Osteoblast (primary cell): Measurements from ENCODE around the gene JPT1. TPM values are rescaled to one million over a fixed set of nuclear protein-coding genes. Genes with fewer than 3 reads are reported as not detected.
"Not testable (repeated sequence)": the region's sequence is repeated elsewhere in the genome, so short reads cannot be mapped to it uniquely, and the experiment has no call there.

Experiments used
- DNase-seq: peaks from one replicate; pipeline ENCODE4 v3.0.0; 2011; ENCODE audit warnings: low spot score, mixed read lengths; ENCODE audit not compliant: insufficient read length; ENCODE audit errors: missing footprints
- H2AFZ ChIP-seq: 2 replicates; pipeline ENCODE4 v1.6.0; 2011; ENCODE audit warnings: mild to moderate bottlenecking, low read length
- H3K27ac ChIP-seq: 2 replicates; pipeline ENCODE4 v1.5.1; 2011; ENCODE audit warnings: mild to moderate bottlenecking, low read depth, low read length, moderate library complexity
- H3K27me3 ChIP-seq: 2 replicates; pipeline ENCODE4 v1.6.0; 2012; ENCODE audit warnings: mild to moderate bottlenecking, control low read depth, inconsistent platforms, low read length, moderate library complexity; ENCODE audit not compliant: insufficient read depth
- H3K36me3 ChIP-seq: 2 replicates; pipeline ENCODE4 v1.5.1; 2011; ENCODE audit warnings: mild to moderate bottlenecking, low read length, control low read depth, moderate library complexity; ENCODE audit not compliant: insufficient read depth
- H3K4me1 ChIP-seq: 2 replicates; pipeline ENCODE4 v1.5.1; 2011; ENCODE audit warnings: mild to moderate bottlenecking, low read length, control low read depth, moderate library complexity; ENCODE audit not compliant: insufficient read depth
- H3K4me2 ChIP-seq: 2 replicates; pipeline ENCODE4 v1.6.0; 2011; ENCODE audit warnings: mild to moderate bottlenecking, low read length; ENCODE audit not compliant: insufficient read depth
- H3K4me3 ChIP-seq: fragments of 200-600 bp; sonication (generic); 3 replicates; pipeline ENCODE4 v1.5.1; 2012; ENCODE audit warnings: mild to moderate bottlenecking, low read length, inconsistent platforms; ENCODE audit not compliant: insufficient read depth
- H3K79me2 ChIP-seq: 2 replicates; pipeline ENCODE4 v1.6.0; 2012; ENCODE audit warnings: mild to moderate bottlenecking, low read length, control low read depth, inconsistent platforms; ENCODE audit not compliant: insufficient read depth
- H3K9me3 ChIP-seq: 2 replicates; pipeline ENCODE4 v1.5.1; 2011; ENCODE audit warnings: low read depth, low read length, control low read depth
- H4K20me1 ChIP-seq: 2 replicates; pipeline ENCODE4 v1.6.0; 2012; ENCODE audit warnings: mild to moderate bottlenecking, low read length, control low read depth; ENCODE audit not compliant: insufficient read depth
- CTCF ChIP-seq: IDR thresholded peaks from 2 replicates; pipeline ENCODE4 v1.5.1; 2011; ENCODE audit warnings: mild to moderate bottlenecking, low read depth, low read length, moderate library complexity; ENCODE audit errors: extremely low read depth
- total RNA-seq: library from RNA; depleted of rRNA; stranded (reverse); fragments of >200 nt; gene quantifications from 2 replicates; pipeline ENCODE4 v1.2.3, GENCODE V29; 2012

Gene JPT1
- total RNA-seq, 1 donor, result 60.8 TPM

- no peak for TF ChIP-seq CTCF
- no peak overlapping the region for H3K27ac ChIP-seq
- H3K4me1 ChIP-seq, result peaks cover 7% of the 10 kb centered on the region
- no peak overlapping the region for H2AFZ ChIP-seq
- no peaks in the 10 kb centered on the region for H3K27me3 ChIP-seq
- no peak overlapping the region for H3K4me2 ChIP-seq
- DNase-seq, result peak; percentile 44
- no peaks in the 10 kb centered on the region for H3K9me3 ChIP-seq
- H4K20me1 ChIP-seq, result peaks cover 4% of the 10 kb centered on the region
- peaks cover 4% of the 10 kb centered on the region for H3K79me2 ChIP-seq
- H3K4me3 ChIP-seq, result no peak overlapping the region
- H3K36me3 ChIP-seq, result peaks cover 11% of the 10 kb centered on the region
Measured at GRCh38 chr17:75128694-75129505, 25.4 kb downstream of the JPT1 start.

- not testable (repeated sequence) for H3K4me2 ChIP-seq, H2AFZ ChIP-seq, H3K79me2 ChIP-seq, DNase-seq, H3K4me3 ChIP-seq, H3K4me1 ChIP-seq, H3K9me3 ChIP-seq, H3K27ac ChIP-seq, H4K20me1 ChIP-seq, H3K27me3 ChIP-seq
- peaks cover 11% of the 10 kb centered on the region for H3K36me3 ChIP-seq
Measured at GRCh38 chr17:75127936-75128335, 26.4 kb downstream of the JPT1 start.

- no peak overlapping the region for H2AFZ ChIP-seq
- H3K27ac ChIP-seq, result no peak overlapping the region
- H3K4me1 ChIP-seq, result peaks cover 7% of the 10 kb centered on the region
- no peak for DNase-seq
- H3K4me3 ChIP-seq, result no peak overlapping the region
- H3K36me3 ChIP-seq, result peaks cover 11% of the 10 kb centered on the region
- H4K20me1 ChIP-seq, result peaks cover 4% of the 10 kb centered on the region
- H3K4me2 ChIP-seq, result no peak overlapping the region
- TF ChIP-seq CTCF, result no peak
- H3K27me3 ChIP-seq, result no peaks in the 10 kb centered on the region
- H3K9me3 ChIP-seq, result no peaks in the 10 kb centered on the region
- peaks cover 4% of the 10 kb centered on the region for H3K79me2 ChIP-seq
Measured at GRCh38 chr17:75126954-75127353, 27.4 kb downstream of the JPT1 start.

- Histone ChIP-seq H3K9me3 (no peaks in the 10 kb centered on the region), H3K27ac (no peak overlapping the region), H3K79me2 (no peaks in the 10 kb centered on the region), H3K4me1 (peaks cover 7% of the 10 kb centered on the region), H4K20me1 (peaks cover 4% of the 10 kb centered on the region), H3K4me2 (no peak overlapping the region), H3K4me3 (no peak overlapping the region), H3K27me3 (no peaks in the 10 kb centered on the region), H2AFZ (no peak overlapping the region), H3K36me3 (peaks cover 11% of the 10 kb centered on the region)
- no peak for TF ChIP-seq CTCF
- peak; percentile 57 for DNase-seq
Measured at GRCh38 chr17:75125984-75126383, 28.3 kb downstream of the JPT1 start.
